ENCODE measurements around the gene PLA2G4E.

PLA2G4E gene

GRCh38 chr15:41984622-41985021, 36.2 kb downstream of the PLA2G4E start:
- no peaks in the 10 kb centered on the region for H3K27me3 ChIP-seq (ENCODE audit: control insufficient read depth, insufficient read depth, low read length)
- H3K4me3 ChIP-seq (ENCODE audit: low read length): no peak overlapping the region
- H3K9ac ChIP-seq (ENCODE audit: low read length): no peak overlapping the region
- H3K36me3 ChIP-seq (ENCODE audit: control insufficient read depth, insufficient read depth, low read length): no peaks in the 10 kb centered on the region
- H3K4me1 ChIP-seq (ENCODE audit: control insufficient read depth, insufficient read depth, low read length): peaks cover 26% of the 10 kb centered on the region
- no peaks in the 10 kb centered on the region for H3K9me3 ChIP-seq (ENCODE audit: control insufficient read depth, low read length)

GRCh38 chr15:41983621-41984571, 36.9 kb downstream of the PLA2G4E start:
- Histone ChIP-seq H3K9ac (ENCODE audit: low read length) (no peak overlapping the region), H3K9me3 (ENCODE audit: control insufficient read depth, low read length) (no peaks in the 10 kb centered on the region), H3K4me1 (ENCODE audit: control insufficient read depth, insufficient read depth, low read length) (peaks cover 32% of the 10 kb centered on the region), H3K36me3 (ENCODE audit: control insufficient read depth, insufficient read depth, low read length) (no peaks in the 10 kb centered on the region), H3K4me3 (ENCODE audit: low read length) (no peak overlapping the region), H3K27me3 (ENCODE audit: control insufficient read depth, insufficient read depth, low read length) (no peaks in the 10 kb centered on the region)

DNA sequence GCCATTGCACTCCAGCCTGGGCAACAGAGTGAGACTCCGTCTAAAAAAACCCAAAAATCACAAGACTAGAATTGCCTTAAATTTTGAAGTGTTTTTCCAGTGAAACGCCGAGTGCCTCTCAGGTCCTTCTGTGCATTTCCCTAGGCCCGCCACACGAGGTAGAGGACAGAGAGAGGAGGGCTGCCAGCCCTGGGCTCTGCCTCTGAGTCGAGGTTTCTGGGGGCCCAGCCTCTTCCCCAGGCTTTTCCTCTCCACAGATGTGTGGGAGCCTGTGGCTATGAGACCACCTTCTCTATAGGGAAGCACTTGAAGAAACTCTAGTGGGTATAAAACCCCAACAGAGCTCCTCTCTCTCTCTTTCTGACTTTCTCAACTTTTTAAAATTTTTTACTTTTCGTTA, 37.6 kb downstream of the PLA2G4E start:
- H3K9ac ChIP-seq (ENCODE audit: low read length): no peak overlapping the region
- H3K4me3 ChIP-seq (ENCODE audit: low read length): no peak overlapping the region
- no peaks in the 10 kb centered on the region for H3K27me3 ChIP-seq (ENCODE audit: control insufficient read depth, insufficient read depth, low read length)
- H3K36me3 ChIP-seq (ENCODE audit: control insufficient read depth, insufficient read depth, low read length): no peaks in the 10 kb centered on the region
- no peaks in the 10 kb centered on the region for H3K9me3 ChIP-seq (ENCODE audit: control insufficient read depth, low read length)
- H3K4me1 ChIP-seq (ENCODE audit: control insufficient read depth, insufficient read depth, low read length): peaks cover 32% of the 10 kb centered on the region

- Histone ChIP-seq H3K4me1 (ENCODE audit: control insufficient read depth, insufficient read depth, low read length) (peaks cover 32% of the 10 kb centered on the region), H3K9ac (ENCODE audit: low read length) (no peak overlapping the region), H3K27me3 (ENCODE audit: control insufficient read depth, insufficient read depth, low read length) (no peaks in the 10 kb centered on the region), H3K36me3 (ENCODE audit: control insufficient read depth, insufficient read depth, low read length) (no peaks in the 10 kb centered on the region), H3K9me3 (ENCODE audit: control insufficient read depth, low read length) (no peaks in the 10 kb centered on the region), H3K4me3 (ENCODE audit: low read length) (no peak overlapping the region)
These were observed 38.5 kb downstream of the PLA2G4E start for GRCh38 chr15:41982133-41982930.

- peaks cover 32% of the 10 kb centered on the region for H3K4me1 ChIP-seq (ENCODE audit: control insufficient read depth, insufficient read depth, low read length)
- no peak overlapping the region for H3K4me3 ChIP-seq (ENCODE audit: low read length)
- H3K36me3 ChIP-seq (ENCODE audit: control insufficient read depth, insufficient read depth, low read length): no peaks in the 10 kb centered on the region
- H3K9me3 ChIP-seq (ENCODE audit: control insufficient read depth, low read length): no peaks in the 10 kb centered on the region
- no peak overlapping the region for H3K9ac ChIP-seq (ENCODE audit: low read length)
- H3K27me3 ChIP-seq (ENCODE audit: control insufficient read depth, insufficient read depth, low read length): no peaks in the 10 kb centered on the region
These were observed 39.3 kb downstream of the PLA2G4E start for GRCh38 chr15:41981371-41982132.

DNA sequence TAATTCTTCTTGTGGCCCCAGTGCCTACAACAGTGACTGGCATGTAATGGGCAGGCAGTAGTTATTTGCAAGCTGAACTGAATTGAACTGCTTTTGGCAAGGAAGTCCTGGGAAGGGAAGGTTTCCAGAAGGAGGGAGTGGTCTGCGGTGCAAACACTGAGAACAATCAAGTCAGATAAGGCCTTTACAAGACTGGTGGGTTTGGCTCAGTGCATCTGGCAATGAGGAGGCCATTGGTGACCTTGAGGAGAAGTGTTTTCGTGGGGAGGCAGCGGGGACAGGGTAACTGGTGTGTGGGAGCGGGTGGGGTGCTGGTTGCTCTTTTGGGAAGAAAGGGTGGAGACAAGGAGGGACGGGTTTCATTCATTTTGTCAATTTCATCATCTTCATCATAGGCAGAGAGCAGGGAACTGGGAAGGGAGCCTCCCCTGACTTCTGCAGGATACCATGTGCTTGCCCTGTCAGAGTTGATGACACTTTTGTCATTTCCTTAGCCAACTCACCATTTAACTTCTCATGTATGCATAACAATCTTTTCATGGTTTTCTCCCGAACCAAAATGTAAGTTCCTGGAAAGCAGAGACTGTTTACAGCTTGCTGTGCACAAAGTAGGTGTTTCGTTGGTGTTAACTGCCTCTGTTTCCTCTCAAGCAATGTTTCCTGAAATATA, 40.1 kb downstream of the PLA2G4E start:
- Histone ChIP-seq H3K4me1 (ENCODE audit: control insufficient read depth, insufficient read depth, low read length) (peaks cover 32% of the 10 kb centered on the region), H3K9me3 (ENCODE audit: control insufficient read depth, low read length) (no peaks in the 10 kb centered on the region), H3K4me3 (ENCODE audit: low read length) (no peak overlapping the region), H3K27me3 (ENCODE audit: control insufficient read depth, insufficient read depth, low read length) (no peaks in the 10 kb centered on the region), H3K9ac (ENCODE audit: low read length) (no peak overlapping the region), H3K36me3 (ENCODE audit: control insufficient read depth, insufficient read depth, low read length) (no peaks in the 10 kb centered on the region)

- H3K36me3 ChIP-seq (ENCODE audit: control insufficient read depth, insufficient read depth, low read length): no peaks in the 10 kb centered on the region
- no peak overlapping the region for H3K4me3 ChIP-seq (ENCODE audit: low read length)
- H3K9ac ChIP-seq (ENCODE audit: low read length): no peak overlapping the region
- peaks cover 32% of the 10 kb centered on the region for H3K4me1 ChIP-seq (ENCODE audit: control insufficient read depth, insufficient read depth, low read length)
- H3K9me3 ChIP-seq (ENCODE audit: control insufficient read depth, low read length): no peaks in the 10 kb centered on the region
- H3K27me3 ChIP-seq (ENCODE audit: control insufficient read depth, insufficient read depth, low read length): no peaks in the 10 kb centered on the region
These were observed 41.2 kb downstream of the PLA2G4E start for GRCh38 chr15:41979493-41980266.

GRCh38 chr15:41978534-41978933, 42.3 kb downstream of the PLA2G4E start:
- H3K4me3 ChIP-seq (ENCODE audit: low read length): no peak overlapping the region
- no peaks in the 10 kb centered on the region for H3K36me3 ChIP-seq (ENCODE audit: control insufficient read depth, insufficient read depth, low read length)
- H3K9me3 ChIP-seq (ENCODE audit: control insufficient read depth, low read length): no peaks in the 10 kb centered on the region
- no peak overlapping the region for H3K9ac ChIP-seq (ENCODE audit: low read length)
- H3K27me3 ChIP-seq (ENCODE audit: control insufficient read depth, insufficient read depth, low read length): no peaks in the 10 kb centered on the region
- peaks cover 32% of the 10 kb centered on the region for H3K4me1 ChIP-seq (ENCODE audit: control insufficient read depth, insufficient read depth, low read length)

- no peaks in the 10 kb centered on the region for H3K27me3 ChIP-seq (ENCODE audit: control insufficient read depth, insufficient read depth, low read length)
- H3K36me3 ChIP-seq (ENCODE audit: control insufficient read depth, insufficient read depth, low read length): no peaks in the 10 kb centered on the region
These were observed 43.0 kb downstream of the PLA2G4E start for GRCh38 chr15:41977757-41978383.

DNA sequence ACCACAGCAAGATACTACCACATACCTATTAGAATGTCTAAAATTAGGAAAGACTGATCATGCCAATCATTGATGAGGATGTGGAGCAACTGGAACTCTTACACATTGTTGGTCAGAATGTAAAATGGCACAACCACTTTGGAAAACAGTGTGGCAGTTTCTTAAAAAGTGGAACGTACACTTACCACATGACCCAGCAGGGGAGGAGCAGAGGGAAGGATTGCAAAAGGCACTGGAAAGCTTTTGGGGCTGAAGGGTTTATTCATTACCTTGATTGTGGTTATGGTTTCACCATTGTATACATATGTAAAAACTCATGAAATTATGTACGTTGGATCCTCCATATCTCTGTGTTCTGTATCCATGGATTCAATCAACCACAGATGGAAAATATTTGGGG, 45.2 kb downstream of the PLA2G4E start:
- Histone ChIP-seq H3K36me3 (ENCODE audit: control insufficient read depth, insufficient read depth, low read length) (no peaks in the 10 kb centered on the region), H3K4me3 (ENCODE audit: low read length) (no peak overlapping the region), H3K27me3 (ENCODE audit: control insufficient read depth, insufficient read depth, low read length) (no peaks in the 10 kb centered on the region), H3K9ac (ENCODE audit: low read length) (no peak overlapping the region), H3K4me1 (ENCODE audit: control insufficient read depth, insufficient read depth, low read length) (peaks cover 23% of the 10 kb centered on the region), H3K9me3 (ENCODE audit: control insufficient read depth, low read length) (no peaks in the 10 kb centered on the region)

More at GRCh38 chr15:41977757-41978383, 43.0 kb downstream of the PLA2G4E start:
- H3K9ac ChIP-seq (ENCODE audit: low read length): no peak overlapping the region
- no peak overlapping the region for H3K4me3 ChIP-seq (ENCODE audit: low read length)
- peaks cover 34% of the 10 kb centered on the region for H3K4me1 ChIP-seq (ENCODE audit: control insufficient read depth, insufficient read depth, low read length)
- no peaks in the 10 kb centered on the region for H3K9me3 ChIP-seq (ENCODE audit: control insufficient read depth, low read length)

All from mucosa of stomach (tissue), 1 donor.